ENCODE results near the gene STAG1.
"Not testable (repeated sequence)": the region's sequence is repeated elsewhere in the genome, so short reads cannot be mapped to it uniquely, and the experiment has no call there.

STAG1 gene

GRCh38 chr3:136586580-136586979, 165.6 kb downstream of the STAG1 start:
- DNase-seq (ENCODE audit: low read depth): no peak

- DNase-seq (ENCODE audit: low read depth): no peak
Observed at GRCh38 chr3:136584728-136585127, 167.4 kb downstream of the STAG1 start.

- no peak for DNase-seq (ENCODE audit: low read depth)
Observed at GRCh38 chr3:136583823-136584222, 168.4 kb downstream of the STAG1 start.

GRCh38 chr3:136577791-136578190, 174.4 kb downstream of the STAG1 start:
- DNase-seq (ENCODE audit: low read depth): no peak

- no peak for DNase-seq (ENCODE audit: low read depth)
Observed at GRCh38 chr3:136576279-136577009, 175.7 kb downstream of the STAG1 start.

GRCh38 chr3:136567599-136568188, 184.5 kb downstream of the STAG1 start:
- no peak for DNase-seq (ENCODE audit: low read depth)

GRCh38 chr3:136564962-136565361, 187.2 kb downstream of the STAG1 start:
- DNase-seq (ENCODE audit: low read depth): not testable (repeated sequence)

GRCh38 chr3:136562026-136562425, 190.2 kb downstream of the STAG1 start:
- no peak for DNase-seq (ENCODE audit: low read depth)

- DNase-seq (ENCODE audit: low read depth): no peak
Observed at GRCh38 chr3:136559896-136560295, 192.3 kb downstream of the STAG1 start.

GRCh38 chr3:136549461-136549860, 202.7 kb downstream of the STAG1 start:
- not testable (repeated sequence) for DNase-seq (ENCODE audit: low read depth)

- no peak for DNase-seq (ENCODE audit: low read depth)
Observed at GRCh38 chr3:136547293-136547692, 204.9 kb downstream of the STAG1 start.

- DNase-seq (ENCODE audit: low read depth): no peak
Observed at GRCh38 chr3:136546720-136547119, 205.5 kb downstream of the STAG1 start.

GRCh38 chr3:136545664-136546268, 206.4 kb downstream of the STAG1 start:
- DNase-seq (ENCODE audit: low read depth): no peak

- no peak for DNase-seq (ENCODE audit: low read depth)
Observed at GRCh38 chr3:136544532-136544931, 207.6 kb downstream of the STAG1 start.

GRCh38 chr3:136543385-136543784, 208.8 kb downstream of the STAG1 start:
- no peak for DNase-seq (ENCODE audit: low read depth)

- no peak for DNase-seq (ENCODE audit: low read depth)
Observed at GRCh38 chr3:136535906-136536305, 216.3 kb downstream of the STAG1 start.

GRCh38 chr3:136532766-136533165, 219.4 kb downstream of the STAG1 start:
- no peak for DNase-seq (ENCODE audit: low read depth)

GRCh38 chr3:136518102-136518501, 234.1 kb downstream of the STAG1 start:
- DNase-seq (ENCODE audit: low read depth): no peak

GRCh38 chr3:136516656-136517055, 235.5 kb downstream of the STAG1 start:
- DNase-seq (ENCODE audit: low read depth): no peak

GRCh38 chr3:136516095-136516494, 236.1 kb downstream of the STAG1 start:
- no peak for DNase-seq (ENCODE audit: low read depth)

- not testable (repeated sequence) for DNase-seq (ENCODE audit: low read depth)
Observed at GRCh38 chr3:136514533-136514932, 237.6 kb downstream of the STAG1 start.

- DNase-seq (ENCODE audit: low read depth): no peak
Observed at GRCh38 chr3:136513367-136513766, 238.8 kb downstream of the STAG1 start.

GRCh38 chr3:136512381-136512780, 239.8 kb downstream of the STAG1 start:
- DNase-seq (ENCODE audit: low read depth): no peak

Measured in stimulated activated CD8-positive, alpha-beta memory T cell treated with anti-CD3 and anti-CD28 coated beads, Interleukin-12 subunit alpha, Interleukin-12 subunit beta, amount 100 ng/mL, for 1 hour (primary cell).